GM18517 (cell line): ENCODE results near the gene QSOX1.
"Not testable (repeated sequence)": the region's sequence is repeated elsewhere in the genome, so short reads cannot be mapped to it uniquely, and the experiment has no call there.

Experiments
- ATAC-seq: cut with Tn5 transposase; IDR thresholded peaks from one replicate; pipeline ENCODE4 v1.9.1; 2021; ENCODE audit warnings: mild to moderate bottlenecking, moderate library complexity; ENCODE audit not compliant: unreplicated experiment

The QSOX1 gene, protein sequence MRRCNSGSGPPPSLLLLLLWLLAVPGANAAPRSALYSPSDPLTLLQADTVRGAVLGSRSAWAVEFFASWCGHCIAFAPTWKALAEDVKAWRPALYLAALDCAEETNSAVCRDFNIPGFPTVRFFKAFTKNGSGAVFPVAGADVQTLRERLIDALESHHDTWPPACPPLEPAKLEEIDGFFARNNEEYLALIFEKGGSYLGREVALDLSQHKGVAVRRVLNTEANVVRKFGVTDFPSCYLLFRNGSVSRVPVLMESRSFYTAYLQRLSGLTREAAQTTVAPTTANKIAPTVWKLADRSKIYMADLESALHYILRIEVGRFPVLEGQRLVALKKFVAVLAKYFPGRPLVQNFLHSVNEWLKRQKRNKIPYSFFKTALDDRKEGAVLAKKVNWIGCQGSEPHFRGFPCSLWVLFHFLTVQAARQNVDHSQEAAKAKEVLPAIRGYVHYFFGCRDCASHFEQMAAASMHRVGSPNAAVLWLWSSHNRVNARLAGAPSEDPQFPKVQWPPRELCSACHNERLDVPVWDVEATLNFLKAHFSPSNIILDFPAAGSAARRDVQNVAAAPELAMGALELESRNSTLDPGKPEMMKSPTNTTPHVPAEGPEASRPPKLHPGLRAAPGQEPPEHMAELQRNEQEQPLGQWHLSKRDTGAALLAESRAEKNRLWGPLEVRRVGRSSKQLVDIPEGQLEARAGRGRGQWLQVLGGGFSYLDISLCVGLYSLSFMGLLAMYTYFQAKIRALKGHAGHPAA

GRCh38 chr1:180154325-180155181 is at the start of gene QSOX1:
Gene QSOX1 (plus strand): TSS chr1:180154869. CDS start chr1:180154908, 39 bp downstream.
- ATAC-seq, result peak; percentile 80

- no peak for ATAC-seq
Measured at GRCh38 chr1:180112091-180112490, 42.6 kb upstream of the QSOX1 start.

- ATAC-seq, result no peak
Measured at GRCh38 chr1:180112984-180113647, 41.6 kb upstream of the QSOX1 start.

DNA sequence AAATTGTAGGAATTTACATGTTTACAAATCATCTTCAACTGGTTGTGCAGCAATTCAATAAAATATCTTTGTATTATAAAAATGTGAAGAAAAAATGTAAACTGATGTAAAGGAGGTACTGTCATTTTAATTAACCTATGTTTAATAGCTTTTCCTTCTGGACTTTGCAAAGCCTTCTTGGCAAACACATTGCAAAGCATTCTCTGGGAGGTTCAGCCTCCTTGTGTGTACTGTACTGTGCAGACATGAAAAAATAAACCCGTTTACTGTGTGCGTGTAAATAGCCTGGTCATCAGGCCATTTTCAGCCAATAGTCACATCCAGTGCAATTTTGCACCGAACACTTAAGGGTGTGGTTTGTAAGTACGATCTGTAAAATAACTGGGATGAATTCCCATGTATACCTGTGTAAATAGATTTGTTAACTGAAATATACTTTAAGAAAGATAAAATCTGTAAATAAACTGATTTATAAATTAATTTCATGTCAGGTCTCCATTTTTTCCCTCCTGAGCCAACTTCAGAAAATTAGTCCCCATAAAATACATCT is 40.2 kb upstream of the QSOX1 start:
- ATAC-seq, result no peak

DNA sequence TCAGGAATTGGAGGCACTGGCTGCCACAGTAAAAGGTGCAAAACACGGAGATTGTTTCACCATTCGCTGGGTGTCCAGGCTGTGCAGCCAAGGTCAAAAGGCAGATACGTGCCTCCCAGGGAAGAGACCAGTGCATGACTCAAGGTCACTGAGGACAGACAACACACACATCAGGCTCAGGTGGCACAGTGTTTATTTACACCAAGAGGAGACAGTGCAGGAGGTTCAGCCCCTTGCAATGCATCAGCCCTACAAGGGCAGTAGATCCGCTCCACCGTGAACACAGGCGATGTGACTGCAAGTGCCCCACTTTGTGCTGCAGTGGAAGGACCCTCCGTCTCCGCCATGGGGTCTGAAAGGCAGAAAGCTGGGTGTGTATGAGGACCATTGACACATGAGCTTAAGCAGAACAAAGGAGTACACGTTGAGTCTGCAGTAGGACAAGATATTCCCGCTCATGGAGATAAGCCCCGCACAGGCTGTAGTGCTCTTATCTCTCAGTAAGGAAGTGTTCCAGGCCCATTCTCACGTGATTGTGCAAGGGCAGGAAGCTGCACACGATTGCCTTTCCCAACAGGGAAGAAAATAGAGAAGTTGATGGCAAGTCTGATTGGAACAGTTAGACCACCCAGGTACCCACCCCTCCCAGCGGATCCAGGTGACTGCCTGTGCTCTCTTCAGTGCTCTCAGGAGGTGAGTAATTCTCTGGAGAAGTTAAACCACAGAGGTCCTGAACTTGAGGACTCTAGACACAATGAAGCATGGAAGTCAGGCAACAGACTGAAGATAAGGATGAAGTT is 37.5 kb upstream of the QSOX1 start:
- no peak for ATAC-seq

DNA sequence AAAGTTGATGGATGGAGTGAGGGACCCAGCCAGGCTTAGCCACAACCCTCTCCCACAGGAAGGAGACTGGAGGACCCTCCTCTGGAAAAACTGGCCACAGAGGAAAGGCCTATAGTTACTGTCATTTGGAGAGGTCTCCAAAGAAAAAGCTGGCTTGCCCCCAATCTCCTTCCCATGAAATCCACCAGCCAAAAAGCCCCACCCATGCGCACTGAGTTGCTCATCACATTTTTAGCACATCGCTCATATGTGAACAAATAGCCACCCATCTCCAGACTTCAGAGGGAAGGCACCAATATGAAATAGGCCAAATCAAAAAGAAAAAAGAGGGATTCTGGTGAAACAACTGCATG is 36.9 kb upstream of the QSOX1 start:
- no peak for ATAC-seq

DNA sequence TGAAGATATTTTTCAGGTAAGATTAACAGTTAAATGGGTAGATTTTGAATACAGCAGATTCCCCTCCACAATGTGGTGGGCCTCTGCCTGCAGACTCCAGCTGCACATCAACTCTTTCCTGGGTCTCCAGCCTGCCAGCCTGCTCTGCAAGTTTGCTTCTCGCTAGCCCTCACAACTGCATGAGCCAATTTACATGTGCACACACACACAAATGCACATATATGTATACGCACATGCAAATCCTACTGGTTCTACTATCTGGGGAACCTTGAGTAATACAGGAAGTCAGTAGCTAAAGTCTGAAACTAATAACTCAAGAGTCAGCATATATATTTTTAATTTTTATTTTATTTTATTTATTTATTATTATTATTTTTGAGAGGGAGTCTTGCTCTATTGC is 34.8 kb upstream of the QSOX1 start:
- no peak for ATAC-seq

- ATAC-seq, result no peak
Measured at GRCh38 chr1:180123463-180123936, 31.2 kb upstream of the QSOX1 start.

DNA sequence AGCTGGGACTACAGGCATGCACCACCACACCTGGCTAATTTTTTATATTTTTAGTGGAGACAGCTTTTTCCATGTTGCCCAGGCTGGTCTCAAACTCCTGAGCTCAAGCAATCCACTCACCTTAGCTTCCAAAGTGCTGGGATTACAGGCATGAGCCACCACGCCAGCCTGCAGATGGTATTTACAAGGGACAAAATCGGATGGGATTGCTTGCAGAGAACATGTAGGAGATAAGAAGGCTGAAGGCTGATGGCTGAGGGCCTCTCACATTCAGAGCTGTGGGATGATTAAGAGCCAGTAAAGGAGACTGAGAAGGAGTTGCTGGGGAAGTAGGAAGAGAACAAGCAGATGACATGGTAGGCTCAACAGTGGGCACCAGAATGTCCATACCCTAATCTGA is 24.0 kb upstream of the QSOX1 start:
- no peak for ATAC-seq

GRCh38 chr1:180131510-180131909 is 23.2 kb upstream of the QSOX1 start:
- no peak for ATAC-seq

DNA sequence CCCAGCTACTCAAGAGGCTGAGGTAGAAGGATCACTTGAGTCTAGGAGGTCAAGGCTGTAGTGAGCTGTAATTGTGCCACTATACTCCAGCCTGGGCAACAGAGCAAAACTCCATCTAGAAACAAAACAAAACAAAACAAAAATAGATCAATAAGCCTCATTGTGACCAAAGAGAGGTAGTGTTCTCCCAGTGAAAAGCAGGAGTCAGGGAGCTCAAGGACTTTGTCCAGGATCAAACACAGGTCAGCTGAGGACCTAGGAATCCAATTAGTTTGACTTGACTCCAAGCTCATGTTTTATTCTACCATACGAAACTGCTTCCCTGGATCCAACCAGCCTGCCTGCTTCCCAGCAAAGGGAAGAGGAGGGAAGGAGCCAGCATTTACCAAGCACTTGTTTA is 21.5 kb upstream of the QSOX1 start:
- no peak for ATAC-seq

GRCh38 chr1:180133688-180134087 is 21.0 kb upstream of the QSOX1 start:
- not testable (repeated sequence) for ATAC-seq

DNA sequence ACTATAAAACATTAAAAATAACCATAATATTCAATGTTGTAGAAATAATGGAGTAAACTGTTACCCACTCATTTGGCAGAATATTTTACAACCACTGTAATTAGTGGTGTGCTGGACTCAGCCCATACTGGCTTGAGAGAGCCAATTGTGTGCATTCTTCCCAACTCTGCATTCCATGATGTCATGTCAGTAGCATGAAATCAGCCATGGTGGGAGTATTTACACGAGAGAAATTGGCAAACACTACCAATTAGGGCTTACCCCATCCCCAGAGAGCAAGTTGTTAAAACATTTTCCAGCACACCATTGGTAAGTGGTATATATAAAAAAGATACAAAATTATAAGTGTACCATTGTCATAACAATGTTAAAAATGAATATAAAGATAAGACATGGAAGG is 19.1 kb upstream of the QSOX1 start:
- no peak for ATAC-seq

DNA sequence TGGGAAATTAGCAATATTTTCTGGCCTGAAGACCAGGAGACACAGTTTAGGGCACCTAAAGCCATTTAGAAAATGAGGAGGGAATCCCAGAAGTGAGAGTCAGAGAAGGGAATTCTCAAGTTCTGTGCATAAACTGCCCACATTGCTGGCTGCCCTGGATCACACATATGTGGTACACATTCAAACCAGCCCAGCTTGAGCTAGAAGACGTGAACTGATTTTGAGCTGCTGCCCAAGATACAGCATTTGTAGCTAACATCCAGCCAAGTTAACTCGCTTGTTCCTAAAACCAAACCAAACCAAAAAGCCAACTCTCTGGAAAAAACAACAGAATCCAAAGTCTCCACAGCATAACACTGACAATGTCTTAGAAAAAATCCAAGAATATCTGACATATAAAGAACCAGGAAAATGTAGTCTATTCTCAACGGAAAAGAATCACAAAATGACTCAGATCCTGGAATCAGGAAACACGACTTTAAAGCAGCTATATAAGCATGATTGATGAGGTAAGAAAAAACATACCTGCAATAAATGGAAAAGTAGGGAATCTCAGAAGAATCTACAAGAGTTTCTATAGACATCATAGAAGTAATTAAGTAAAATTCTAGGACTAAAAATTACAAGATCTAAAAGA is 18.2 kb upstream of the QSOX1 start:
- no peak for ATAC-seq

DNA sequence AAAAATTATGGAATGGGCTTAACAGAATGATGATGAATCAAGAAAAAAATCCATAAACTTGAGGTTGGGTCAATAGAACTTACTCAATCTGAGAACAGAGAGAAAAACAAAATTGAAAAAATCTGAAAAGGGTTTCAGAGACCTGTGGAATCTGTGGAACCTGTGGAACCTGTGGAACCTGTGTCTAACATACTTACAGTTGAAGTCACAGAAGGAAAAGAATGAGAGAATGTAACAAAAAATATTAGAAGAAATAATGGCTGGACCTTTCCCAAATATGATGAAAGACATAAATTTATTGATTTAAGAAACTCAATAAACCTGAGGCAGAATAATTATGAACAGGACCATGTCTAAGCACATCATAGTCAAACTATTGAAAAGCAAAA is 17.7 kb upstream of the QSOX1 start:
- no peak for ATAC-seq

- ATAC-seq, result no peak
Measured at GRCh38 chr1:180137776-180138175, 16.9 kb upstream of the QSOX1 start.

GRCh38 chr1:180141381-180141934 is 13.2 kb upstream of the QSOX1 start:
- ATAC-seq, result no peak

- no peak for ATAC-seq
Measured at GRCh38 chr1:180143359-180143758, 11.3 kb upstream of the QSOX1 start.
